ENCODE results near the gene NMUR1.

- no peak for TF ChIP-seq YY1 (IDR thresholded peaks at IDR 0.05; ENCODE audit: insufficient read depth, insufficient read length)
- no peak for TF ChIP-seq ZNF274 (IDR thresholded peaks at IDR 0.05; ENCODE audit: low read depth, low read length)
- no peak for TF ChIP-seq SUZ12 (IDR thresholded peaks at IDR 0.05; ENCODE audit: extremely low read depth, insufficient read depth, insufficient read length)
Measured at GRCh38 chr2:231535961-231536360, 5.7 kb upstream of the NMUR1 start.
